CD14-positive monocyte (primary cell): ENCODE results near the gene CDA. TPM values are rescaled to one million over a fixed set of nuclear protein-coding genes. Genes with fewer than 3 reads are reported as not detected.

Experiments
- DNase-seq, 3 donors: peaks; one replicate each; pipeline ENCODE4 v3.0.0-alpha.2; 2011 to 2022
- H2AFZ ChIP-seq: 2 replicates; pipeline ENCODE4 v1.6.0; 2012; ENCODE audit warnings: mild to moderate bottlenecking, low read depth, low read length, inconsistent platforms; ENCODE audit not compliant: insufficient read depth, poor library complexity, severe bottlenecking
- H3K27ac ChIP-seq, 2 donors: 1 replicate in 1 of 2; 2 replicates in 1 of 2; pipeline ENCODE4 v1.5.1; 2012 to 2013; ENCODE audit warnings: low read length in 2 of 2, control low read depth in 1 of 2, inconsistent platforms in 1 of 2, low read depth in 1 of 2, mild to moderate bottlenecking in 1 of 2
- H3K27me3 ChIP-seq, 2 donors: one replicate each; pipeline versions ENCODE4 v1.6.0 to v1.6.1; 2011 to 2013; ENCODE audit warnings: low read length in 2 of 2; ENCODE audit not compliant: control insufficient read depth in 2 of 2, insufficient read depth in 2 of 2
- H3K36me3 ChIP-seq, 2 donors: replicated peaks in 1 of 2; 1 replicate in 1 of 2; 2 replicates in 1 of 2; pipeline versions ENCODE4 v1.5.1 to v1.6.1; 2012 to 2013; ENCODE audit warnings: low read length in 2 of 2, control low read depth in 1 of 2, inconsistent platforms in 1 of 2, mild to moderate bottlenecking in 1 of 2; ENCODE audit not compliant: insufficient read depth in 2 of 2, control insufficient read depth in 1 of 2
- H3K4me1 ChIP-seq, 2 donors: 1 replicate in 1 of 2; 2 replicates in 1 of 2; pipeline versions ENCODE4 v1.5.1 to v1.6.1; 2012 to 2013; ENCODE audit warnings: low read length in 2 of 2, control low read depth in 1 of 2, inconsistent platforms in 1 of 2, mild to moderate bottlenecking in 1 of 2, moderate library complexity in 1 of 2; ENCODE audit not compliant: insufficient read depth in 2 of 2, control insufficient read depth in 1 of 2
- H3K4me2 ChIP-seq: replicated peaks from 2 replicates; pipeline ENCODE3; 2012; ENCODE audit warnings: low read length, moderate library complexity, mild to moderate bottlenecking; ENCODE audit not compliant: poor library complexity, severe bottlenecking; ENCODE audit errors: extremely low read depth
- H3K4me3 ChIP-seq, 3 experiments: fragments of 200-600 bp in 1 of 3; sonication (generic) in 1 of 3; replicated peaks in 1 of 3; 1 replicate in 2 of 3; 2 replicates in 1 of 3; pipeline ENCODE4 v1.5.1; 2011 to 2013; ENCODE audit warnings: low read length in 3 of 3, mild to moderate bottlenecking in 3 of 3, control low read depth in 2 of 3, low read depth in 2 of 3, inconsistent platforms in 1 of 3, moderate library complexity in 1 of 3
- H3K79me2 ChIP-seq: 2 replicates; pipeline ENCODE4 v1.6.0; 2012; ENCODE audit warnings: mild to moderate bottlenecking, control low read depth, inconsistent platforms, low read length, moderate library complexity; ENCODE audit not compliant: insufficient read depth
- H3K9ac ChIP-seq: 2 replicates; pipeline ENCODE4 v1.6.0; 2017; ENCODE audit warnings: low read length, mild to moderate bottlenecking; ENCODE audit not compliant: insufficient read depth, poor library complexity, severe bottlenecking
- H3K9me3 ChIP-seq, 2 donors: replicated peaks in 1 of 2; 1 replicate in 1 of 2; 2 replicates in 1 of 2; pipeline versions ENCODE4 v1.5.1 to v1.6.1; 2012 to 2013; ENCODE audit warnings: low read length in 2 of 2, control low read depth in 1 of 2; ENCODE audit not compliant: control insufficient read depth in 1 of 2, insufficient read depth in 1 of 2
- H4K20me1 ChIP-seq: 2 replicates; pipeline ENCODE4 v1.6.0; 2012; ENCODE audit warnings: mild to moderate bottlenecking, low read length, control low read depth, moderate library complexity; ENCODE audit not compliant: insufficient read depth
- H3K27ac Mint-ChIP-seq, 7 donors: one replicate each; pipeline ENCODE4 v1.8.0; 2020; ENCODE audit warnings: mild to moderate bottlenecking in 7 of 7, mixed read lengths in 7 of 7, moderate library complexity in 6 of 7, inconsistent platforms in 2 of 7
- H3K27me3 Mint-ChIP-seq, 3 donors: one replicate each; pipeline ENCODE4 v1.8.0; 2021 to 2022; ENCODE audit warnings: low read depth in 3 of 3, mild to moderate bottlenecking in 3 of 3, mixed read lengths in 3 of 3, moderate library complexity in 3 of 3, inconsistent platforms in 1 of 3
- H3K36me3 Mint-ChIP-seq, 2 donors: one replicate each; pipeline ENCODE4 v1.8.0; 2020; ENCODE audit warnings: mixed read lengths in 2 of 2, inconsistent platforms in 1 of 2, mild to moderate bottlenecking in 1 of 2
- H3K4me1 Mint-ChIP-seq: one replicate; pipeline ENCODE4 v1.8.0; 2020; ENCODE audit warnings: mild to moderate bottlenecking, mixed read lengths
- H3K4me3 Mint-ChIP-seq, 2 donors: one replicate each; pipeline ENCODE4 v1.8.0; 2020; ENCODE audit warnings: mild to moderate bottlenecking in 2 of 2, mixed read lengths in 2 of 2, moderate library complexity in 1 of 2
- H3K9me3 Mint-ChIP-seq, 7 donors: one replicate each; pipeline ENCODE4 v1.8.0; 2020 to 2022; ENCODE audit warnings: mixed read lengths in 7 of 7, mild to moderate bottlenecking in 6 of 7, moderate library complexity in 6 of 7, inconsistent platforms in 2 of 7
- CTCF ChIP-seq: fragments of 200-600 bp; IDR thresholded peaks from one replicate; pipeline ENCODE4 v1.8.0; 2022; ENCODE audit warnings: antibody characterized with exemption, mild to moderate bottlenecking
- WGBS: methylation state at CpG from one replicate; pipeline ENCODE4 v1.1.5; 2013; ENCODE audit warnings: missing lambda C conversion rate; ENCODE audit not compliant: insufficient coverage; 5-methylcytosine and 5-hydroxymethylcytosine counted together
- intact Hi-C, 2 donors: fragments of 100-400 bp; cut with micrococcal nuclease; formaldehyde crosslinking; loops; one replicate each; pipeline versions ENCODE4 v1.15.0 to v1.15.1; 2023
- polyA plus RNA-seq, 3 donors: library from polyadenylated mRNA; depleted of rRNA in 1 of 3; unstranded in 2 of 3; stranded (reverse) in 1 of 3; fragments of 300-500 nt in 2 of 3; fragments of >200 nt in 1 of 3; fragmentation: Illumina TruSeq in 2 of 3; gene quantifications; 1 replicate in 2 of 3; 2 replicates in 1 of 3; pipeline ENCODE4 v1.2.3, GENCODE V29; 2012 to 2021

The CDA gene
- polyA plus RNA-seq, 3 donors, result 113 to 348 (median 217) TPM

GRCh38 chr1:20634065-20634593, 45.2 kb downstream of the CDA start:
- no peak for TF ChIP-seq CTCF
- H3K27me3 ChIP-seq, result no peaks in the 10 kb centered on the region
- peak overlapping the region; percentile 54 to 96 (median 92) for H3K4me3 ChIP-seq
- H3K27ac ChIP-seq, result peak overlapping the region; percentile 21 to 81
- H3K27ac Mint-ChIP-seq, result peak overlapping the region; percentile 19 to 87 (median 77)
- peak overlapping the region; percentile 88 for H3K9ac ChIP-seq
- no peak for DNase-seq
- peaks cover 15 to 16% of the 10 kb centered on the region in 2 donors for H3K4me1 ChIP-seq
- intact Hi-C loops, result loop anchor here in 1 of 2 donors (2.0 to 5.0 kb wide), 2 partner anchors 27 to 57 kb away; partner anchors contain the start of gene DDOST
- H2AFZ ChIP-seq, result peak overlapping the region; percentile 99
- H3K27me3 Mint-ChIP-seq, result peaks cover 0 to 2% (median 1%) of the 10 kb centered on the region in 3 donors
- H3K4me1 Mint-ChIP-seq, result peaks cover 19% of the 10 kb centered on the region
- peaks cover 0 to 11% (median 4%) of the 10 kb centered on the region in 7 donors for H3K9me3 Mint-ChIP-seq
- peaks cover 21 to 27% of the 10 kb centered on the region in 2 donors for H3K36me3 ChIP-seq
- H4K20me1 ChIP-seq, result peaks cover 31% of the 10 kb centered on the region
- 0% methylated on average over 5 of the region's 11 CpGs for WGBS
- peaks cover 16% of the 10 kb centered on the region for H3K79me2 ChIP-seq
- H3K9me3 ChIP-seq, result peaks cover 0 to 3% of the 10 kb centered on the region in 2 donors
- peak overlapping the region; percentile 80 to 89 for H3K4me3 Mint-ChIP-seq
- peaks cover 20 to 31% of the 10 kb centered on the region in 2 donors for H3K36me3 Mint-ChIP-seq
- H3K4me2 ChIP-seq, result peak overlapping the region; percentile 92

- no peak for TF ChIP-seq CTCF
Measured at GRCh38 chr1:20634594-20635084, 45.7 kb downstream of the CDA start.

More at GRCh38 chr1:20634594-20635084, 45.7 kb downstream of the CDA start:
- H4K20me1 ChIP-seq, result peaks cover 32% of the 10 kb centered on the region
- intact Hi-C loops, result loop anchor here in 1 of 2 donors (2.0 to 5.0 kb wide), 2 partner anchors 26 to 57 kb away; partner anchors contain the start of gene DDOST
- peaks cover 15 to 16% of the 10 kb centered on the region in 2 donors for H3K4me1 ChIP-seq
- no peaks in the 10 kb centered on the region for H3K9me3 ChIP-seq
- H3K9ac ChIP-seq, result peak overlapping the region; percentile 88
- H3K27ac ChIP-seq, result no peak overlapping the region
- Mint-ChIP-seq H3K4me1 (peaks cover 19% of the 10 kb centered on the region), H3K36me3 (peaks cover 25 to 35% of the 10 kb centered on the region in 2 donors), H3K27ac (peak overlapping the region in 2 of 7 donors; percentile 18 to 86), H3K4me3 (peak overlapping the region; percentile 80 to 89), H3K9me3 (peaks cover 0 to 6% (median 0%) of the 10 kb centered on the region in 7 donors), H3K27me3 (peaks cover 0 to 2% (median 1%) of the 10 kb centered on the region in 3 donors)
- H3K4me3 ChIP-seq, result peak overlapping the region; percentile 54 to 96 (median 92)
- no peaks in the 10 kb centered on the region for H3K27me3 ChIP-seq
- H2AFZ ChIP-seq, result peak overlapping the region; percentile 99
- peaks cover 26 to 32% of the 10 kb centered on the region in 2 donors for H3K36me3 ChIP-seq
- DNase-seq, result peak in 1 of 3 donors; percentile 19
- peaks cover 16% of the 10 kb centered on the region for H3K79me2 ChIP-seq
- 0% methylated on average over 3 of the region's 4 CpGs for WGBS
- peak overlapping the region; percentile 92 for H3K4me2 ChIP-seq
